GM19238 (cell line): Measurements from ENCODE around the gene EGFL7.

ENCODE experiments used
- DNase-seq: peaks from one replicate; pipeline ENCODE4 v3.0.0; 2011; ENCODE audit warnings: low spot score; ENCODE audit not compliant: insufficient read length

EGFL7 gene

DNA sequence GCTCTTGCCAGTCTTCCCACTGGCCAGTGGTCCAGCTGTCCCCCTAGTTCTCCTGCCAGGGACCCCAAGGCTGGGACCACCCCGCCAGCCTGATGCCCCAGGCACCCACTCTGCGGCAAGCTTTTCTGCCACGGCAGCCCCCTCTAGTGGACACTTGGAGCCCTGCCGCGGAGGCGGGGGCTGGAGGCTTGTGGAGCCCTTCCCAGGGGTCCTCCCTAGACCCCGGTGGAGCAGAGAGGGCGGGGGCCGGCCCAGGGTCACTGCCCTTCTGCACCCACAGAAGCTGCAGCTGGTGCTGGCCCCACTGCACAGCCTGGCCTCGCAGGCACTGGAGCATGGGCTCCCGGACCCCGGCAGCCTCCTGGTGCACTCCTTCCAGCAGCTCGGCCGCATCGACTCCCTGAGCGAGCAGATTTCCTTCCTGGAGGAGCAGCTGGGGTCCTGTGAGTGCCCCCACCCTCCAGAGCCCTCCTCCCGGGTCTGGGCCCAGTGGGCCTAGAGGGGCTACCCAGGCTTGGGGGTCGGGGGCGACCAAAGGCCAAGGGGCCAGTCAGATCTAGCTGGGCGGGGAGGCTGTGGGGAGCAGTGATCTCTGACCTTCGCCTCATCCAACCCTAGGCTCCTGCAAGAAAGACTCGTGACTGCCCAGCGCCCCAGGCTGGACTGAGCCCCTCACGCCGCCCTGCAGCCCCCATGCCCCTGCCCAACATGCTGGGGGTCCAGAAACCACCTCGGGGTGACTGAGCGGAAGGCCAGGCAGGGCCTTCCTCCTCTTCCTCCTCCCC lies 9.1 kb downstream of the EGFL7 start:
- DNase-seq: no peak

DNA sequence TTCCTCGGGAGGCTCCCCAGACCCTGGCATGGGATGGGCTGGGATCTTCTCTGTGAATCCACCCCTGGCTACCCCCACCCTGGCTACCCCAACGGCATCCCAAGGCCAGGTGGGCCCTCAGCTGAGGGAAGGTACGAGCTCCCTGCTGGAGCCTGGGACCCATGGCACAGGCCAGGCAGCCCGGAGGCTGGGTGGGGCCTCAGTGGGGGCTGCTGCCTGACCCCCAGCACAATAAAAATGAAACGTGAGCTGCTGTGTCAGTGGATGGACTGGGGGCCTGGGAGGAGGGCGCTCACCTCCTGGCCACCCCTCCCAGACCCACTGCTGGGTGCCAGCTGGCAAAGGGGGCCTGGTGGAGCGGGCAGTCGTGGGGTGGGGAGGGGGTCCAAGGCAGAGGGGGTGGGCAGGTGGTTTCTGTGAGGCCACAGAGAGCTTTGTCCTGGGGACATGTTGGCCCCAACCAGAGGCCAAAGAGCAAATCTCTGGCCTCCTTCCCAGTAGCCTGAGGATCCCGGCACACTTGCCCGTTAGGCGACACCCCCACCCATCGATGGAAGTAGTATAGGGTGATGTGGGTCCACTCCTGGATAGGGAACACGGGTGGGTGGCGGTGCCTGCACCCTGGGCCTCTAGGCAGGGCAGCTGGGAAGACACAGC lies 9.8 kb downstream of the EGFL7 start:
- DNase-seq: no peak

DNA sequence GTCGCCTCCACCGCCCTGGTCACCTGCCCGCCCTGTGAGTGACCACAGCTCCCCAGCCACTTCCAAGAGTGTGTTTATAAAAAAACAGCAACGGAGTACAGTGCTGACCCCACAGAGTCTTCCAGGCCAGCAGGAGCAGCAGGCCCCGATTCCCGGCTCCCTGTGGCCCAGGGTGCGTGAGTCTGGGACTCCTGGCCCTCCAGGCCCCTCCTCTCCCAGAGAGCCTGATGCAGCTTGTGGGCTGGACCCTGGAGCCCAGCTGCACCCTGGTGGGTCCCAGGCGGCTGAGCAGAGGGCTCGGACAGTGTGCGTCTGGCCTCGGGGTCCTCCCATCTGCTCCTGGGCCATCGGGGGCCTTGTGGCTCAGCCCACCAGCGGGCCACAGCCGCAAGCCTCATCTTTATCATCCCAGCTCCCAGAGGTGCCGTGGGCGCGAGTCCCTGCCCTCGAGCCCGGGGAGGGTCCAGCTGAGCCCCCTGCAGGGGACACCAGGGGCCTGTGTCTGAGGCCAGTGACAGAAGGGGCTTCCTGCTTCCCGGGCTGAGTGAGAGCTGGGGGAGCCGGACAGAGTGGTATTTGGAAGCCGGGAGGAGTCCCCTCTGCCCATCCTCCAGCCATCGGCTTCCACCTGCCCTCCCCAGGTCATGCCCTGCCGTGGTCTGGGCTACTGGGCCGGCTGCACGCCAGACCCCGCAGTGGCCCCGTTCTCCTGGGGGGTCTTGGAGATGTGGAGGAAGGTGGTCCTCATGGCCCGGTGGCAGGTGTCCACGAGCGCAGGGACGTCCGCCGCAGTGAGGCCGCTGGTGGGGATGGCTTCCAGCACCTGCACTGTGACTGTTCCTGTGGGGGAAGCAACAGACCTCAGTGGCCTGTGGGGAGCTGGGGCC lies 10.6 kb downstream of the EGFL7 start:
- no peak for DNase-seq

DNA sequence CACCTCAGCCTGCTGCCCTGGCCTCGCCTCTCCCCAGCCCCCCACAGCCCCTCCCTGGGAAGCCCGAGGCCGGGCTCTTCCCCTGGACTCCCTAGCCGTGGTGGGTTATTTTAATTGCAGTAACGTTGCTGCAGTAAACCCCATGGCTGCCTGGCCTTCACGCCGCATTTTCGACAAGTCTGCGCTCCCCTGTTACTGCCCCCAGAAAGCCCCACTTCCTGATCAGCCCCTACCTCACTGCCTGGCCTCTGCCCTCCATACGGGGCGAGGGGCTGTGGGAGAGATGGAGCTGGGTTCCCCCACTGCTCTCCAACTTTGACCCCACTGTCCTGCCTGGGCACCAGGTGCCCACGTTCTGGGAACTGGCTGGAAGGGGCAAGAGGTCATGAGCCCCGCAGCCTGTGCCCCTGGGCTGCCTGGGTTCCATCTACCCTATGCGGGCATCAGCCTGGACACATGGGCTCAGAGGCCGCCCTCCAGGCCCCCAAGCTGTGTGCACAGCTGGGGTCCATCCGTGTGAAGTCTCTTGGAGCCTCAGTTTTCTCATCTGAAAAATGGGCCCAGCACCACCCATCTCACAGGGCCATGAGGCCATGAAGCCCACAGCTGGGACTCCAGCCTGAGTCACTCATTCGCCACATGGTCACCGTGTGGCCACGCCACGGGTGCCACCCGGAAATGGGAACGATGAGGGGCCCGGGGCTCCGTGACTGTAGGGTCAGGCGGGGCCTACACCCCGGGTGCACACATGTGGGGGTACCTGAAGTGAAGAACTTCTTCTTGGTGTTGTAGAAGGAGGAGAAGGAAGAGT lies 11.5 kb downstream of the EGFL7 start:
- DNase-seq: no peak

DNA sequence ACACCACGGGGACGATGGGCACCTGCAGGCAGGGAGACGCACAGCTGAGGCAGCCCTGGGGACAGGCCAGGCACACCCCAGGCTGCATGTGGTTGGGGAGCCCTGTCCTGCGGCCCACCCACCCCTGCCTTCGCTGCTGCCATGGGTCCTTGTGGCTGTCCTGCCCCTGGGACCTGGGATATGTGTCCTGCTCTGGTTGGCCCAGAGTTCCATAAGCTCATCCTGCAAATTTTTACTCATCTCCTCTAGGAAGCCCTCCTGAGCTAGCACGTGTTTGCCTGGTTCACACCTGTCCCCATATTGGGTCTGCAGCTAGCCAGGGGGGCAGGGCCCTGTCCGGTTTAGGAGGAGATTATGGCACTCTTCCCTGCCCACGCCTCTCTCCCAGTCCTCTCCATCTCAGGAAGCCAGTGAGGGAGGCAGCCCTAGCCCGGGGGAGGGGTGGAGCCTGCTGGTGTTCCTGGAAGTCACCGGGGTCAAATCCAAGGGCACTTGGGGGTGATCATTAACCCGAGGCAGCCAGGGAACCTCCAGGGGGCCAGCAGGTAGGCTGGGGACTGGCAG lies 12.2 kb downstream of the EGFL7 start:
- DNase-seq: no peak

DNA sequence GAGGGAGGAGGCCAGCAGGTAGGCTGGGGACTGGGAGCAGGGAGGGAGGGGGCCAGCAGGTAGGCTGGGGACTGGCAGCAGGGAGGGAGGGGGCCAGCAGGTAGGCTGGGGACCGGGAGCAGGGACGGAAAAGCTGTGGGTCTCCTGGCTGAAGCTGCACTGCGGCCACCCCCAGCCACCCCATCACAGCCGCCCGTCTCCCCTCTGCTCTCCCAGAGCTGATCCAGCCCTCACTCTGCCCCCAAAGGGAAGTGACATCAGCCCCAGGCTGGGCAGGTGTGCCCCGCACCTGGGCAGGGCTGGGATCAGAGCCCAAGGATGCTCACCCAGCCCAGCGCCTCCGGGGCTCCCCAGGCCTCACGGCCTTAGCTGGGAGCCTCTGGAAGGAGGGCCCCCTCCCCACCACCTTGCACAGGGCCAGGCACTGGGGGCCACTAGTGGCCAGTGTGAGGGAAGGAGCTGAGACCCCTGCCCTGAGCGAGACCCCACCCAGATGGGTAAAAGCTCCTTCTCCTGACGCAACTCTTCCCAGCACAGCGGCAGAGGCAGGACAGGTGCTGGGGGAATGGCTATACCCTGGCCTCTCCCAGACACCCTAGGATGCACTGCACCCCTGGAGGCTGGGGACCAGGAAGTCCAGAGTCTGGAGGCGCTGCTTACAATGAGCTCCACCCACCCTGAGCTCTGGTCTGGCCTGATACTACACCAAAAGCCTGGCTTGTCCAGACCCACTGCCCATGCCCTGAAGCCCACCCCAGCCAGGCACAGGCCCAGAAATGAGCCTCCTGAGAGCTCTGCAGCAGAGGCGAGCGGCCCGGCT lies 13.0 kb downstream of the EGFL7 start:
- no peak for DNase-seq

DNA sequence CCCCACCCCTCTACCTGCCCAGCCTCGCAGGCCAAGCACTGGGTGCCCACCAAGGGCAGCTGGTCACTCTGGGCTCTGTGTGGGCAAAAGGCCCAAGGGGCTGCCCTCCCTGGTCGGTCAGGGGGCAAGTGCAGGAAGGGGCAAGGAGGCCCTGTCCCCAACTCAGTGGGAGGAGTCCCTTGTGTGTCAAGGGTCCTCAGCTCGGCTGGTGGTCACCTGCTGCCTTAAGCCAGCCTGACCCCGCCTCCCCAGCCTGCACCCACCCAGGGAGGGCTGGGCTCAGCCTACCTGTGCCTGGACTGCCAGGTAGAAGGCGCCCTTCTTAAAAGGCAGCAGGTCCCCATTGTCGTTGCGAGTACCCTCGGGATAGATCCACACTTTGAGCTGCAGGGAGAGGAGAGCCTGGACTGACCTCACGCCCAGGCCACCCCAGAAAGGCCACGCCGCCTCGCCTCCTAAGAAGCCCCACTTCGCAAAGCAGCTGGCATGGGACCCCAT lies 13.6 kb downstream of the EGFL7 start:
- no peak for DNase-seq

DNA sequence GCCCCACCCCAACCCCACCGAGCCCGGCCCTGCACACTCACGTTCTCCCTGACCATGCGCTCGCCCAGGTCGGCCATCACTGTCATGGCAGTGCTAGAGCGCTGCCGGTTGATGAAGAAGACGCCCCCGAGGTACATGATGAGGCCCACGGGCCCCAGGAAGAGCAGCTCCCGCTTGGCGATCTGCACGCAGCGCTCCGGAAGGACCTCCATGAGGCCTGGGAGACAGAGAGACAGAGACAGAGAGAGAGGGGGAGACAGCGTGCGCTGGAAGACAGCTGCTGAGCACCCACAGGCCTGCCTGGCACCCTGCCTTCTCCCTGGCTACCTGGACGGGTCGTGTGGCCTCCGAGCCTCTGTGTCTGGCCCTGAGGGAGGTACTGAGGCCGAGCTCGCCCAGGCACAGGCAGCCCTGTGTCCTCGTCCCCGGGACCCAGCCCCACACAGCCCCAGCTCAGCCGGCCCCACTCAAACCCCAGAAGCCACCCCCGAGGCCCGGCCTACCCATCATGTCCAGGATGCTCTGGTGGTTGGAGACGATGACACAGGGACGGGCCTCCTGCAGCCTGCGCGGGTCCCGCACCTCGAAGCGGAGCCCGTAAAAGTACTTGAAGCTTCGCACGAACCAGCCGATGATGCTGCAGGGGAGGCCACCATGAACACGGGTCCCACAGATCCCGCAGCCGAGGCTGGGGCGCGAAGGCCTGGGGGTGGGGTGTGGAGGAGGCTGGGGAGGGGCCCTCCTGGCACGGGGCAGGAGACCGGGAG lies 14.4 kb downstream of the EGFL7 start:
- no peak for DNase-seq

DNA sequence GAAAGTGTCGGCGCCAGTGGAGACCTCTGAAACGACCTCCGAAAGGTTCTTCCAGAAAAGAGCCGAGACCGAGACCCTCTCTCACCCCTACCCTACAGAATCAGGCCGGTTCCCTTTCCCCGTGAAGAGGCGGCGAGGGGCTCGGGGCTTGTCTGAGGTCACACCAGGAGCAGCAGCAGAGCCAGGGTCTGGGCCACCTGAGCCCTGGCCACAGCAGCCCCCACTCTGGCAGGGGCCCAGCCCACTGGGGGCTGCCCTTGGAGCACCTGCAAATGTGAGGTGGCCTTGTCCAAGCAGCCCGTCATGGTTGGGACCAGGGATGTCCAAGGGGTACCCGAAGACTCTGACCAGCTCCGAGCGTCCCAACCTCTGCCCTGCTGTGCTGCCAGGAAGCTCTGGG lies 15.3 kb downstream of the EGFL7 start:
- no peak for DNase-seq

DNA sequence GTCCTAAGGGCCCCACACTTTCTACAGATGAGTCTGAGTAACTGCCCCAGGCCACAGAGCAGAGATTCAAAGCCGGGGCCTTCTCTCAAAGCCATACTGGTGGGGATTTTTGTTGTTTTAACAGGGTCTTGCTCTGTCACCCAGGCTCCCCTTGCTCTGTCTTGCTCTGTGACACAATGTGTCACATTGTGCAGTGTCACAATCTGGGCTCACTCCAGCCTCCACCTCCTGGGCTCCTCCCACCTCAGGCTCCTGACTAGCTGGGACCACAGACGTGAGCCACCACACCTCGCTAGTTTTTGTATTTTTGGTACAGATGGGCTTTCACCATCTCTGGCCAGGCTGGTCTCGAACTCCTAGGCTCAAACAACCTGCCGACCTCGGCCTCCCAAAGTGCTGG lies 15.9 kb downstream of the EGFL7 start:
- no peak for DNase-seq

DNA sequence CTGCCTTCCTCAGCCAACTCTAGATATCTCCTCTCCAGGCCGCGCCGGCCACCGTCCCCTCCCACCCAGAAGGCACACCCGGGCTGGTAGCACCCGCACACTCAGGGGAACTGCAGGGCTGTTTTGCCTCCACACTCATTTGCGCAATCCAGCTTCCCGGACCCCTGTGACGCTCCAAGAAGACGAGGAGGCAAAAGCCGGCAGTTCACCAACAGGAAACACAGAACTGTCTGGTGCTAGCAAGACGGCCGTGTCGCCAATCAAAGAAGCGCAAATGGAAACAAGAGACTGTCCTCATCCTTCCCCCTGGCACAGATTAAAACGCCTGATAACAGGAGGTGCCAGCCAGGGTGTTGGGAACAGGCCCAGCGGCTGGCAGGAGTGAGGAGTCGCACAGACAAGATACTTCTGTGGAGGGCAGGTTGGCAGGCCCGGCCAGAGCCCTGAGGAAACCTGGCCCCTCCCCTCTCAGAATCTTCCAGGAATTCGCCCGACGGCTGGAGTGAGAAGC lies 16.8 kb downstream of the EGFL7 start:
- no peak for DNase-seq

DNA sequence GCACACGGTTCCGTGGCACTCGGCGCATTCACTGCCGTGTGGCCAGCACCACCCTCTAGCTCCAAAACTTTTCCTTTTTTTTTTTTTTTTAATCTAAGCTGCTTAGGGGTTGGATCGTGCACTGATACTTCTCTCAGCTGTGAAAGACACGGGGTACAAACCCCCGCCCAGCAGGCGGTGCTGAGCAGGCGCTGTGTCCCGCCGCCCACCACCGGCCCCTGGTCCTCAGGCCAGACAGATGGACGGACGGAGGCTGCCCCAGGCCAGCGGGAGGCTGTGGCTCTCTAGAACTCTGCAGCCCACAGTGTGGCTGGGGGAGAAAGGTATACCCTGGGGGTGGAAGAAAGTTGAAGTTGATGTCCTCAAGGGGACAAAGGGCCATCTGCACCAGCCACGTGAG lies 18.3 kb downstream of the EGFL7 start:
- DNase-seq: no peak

DNA sequence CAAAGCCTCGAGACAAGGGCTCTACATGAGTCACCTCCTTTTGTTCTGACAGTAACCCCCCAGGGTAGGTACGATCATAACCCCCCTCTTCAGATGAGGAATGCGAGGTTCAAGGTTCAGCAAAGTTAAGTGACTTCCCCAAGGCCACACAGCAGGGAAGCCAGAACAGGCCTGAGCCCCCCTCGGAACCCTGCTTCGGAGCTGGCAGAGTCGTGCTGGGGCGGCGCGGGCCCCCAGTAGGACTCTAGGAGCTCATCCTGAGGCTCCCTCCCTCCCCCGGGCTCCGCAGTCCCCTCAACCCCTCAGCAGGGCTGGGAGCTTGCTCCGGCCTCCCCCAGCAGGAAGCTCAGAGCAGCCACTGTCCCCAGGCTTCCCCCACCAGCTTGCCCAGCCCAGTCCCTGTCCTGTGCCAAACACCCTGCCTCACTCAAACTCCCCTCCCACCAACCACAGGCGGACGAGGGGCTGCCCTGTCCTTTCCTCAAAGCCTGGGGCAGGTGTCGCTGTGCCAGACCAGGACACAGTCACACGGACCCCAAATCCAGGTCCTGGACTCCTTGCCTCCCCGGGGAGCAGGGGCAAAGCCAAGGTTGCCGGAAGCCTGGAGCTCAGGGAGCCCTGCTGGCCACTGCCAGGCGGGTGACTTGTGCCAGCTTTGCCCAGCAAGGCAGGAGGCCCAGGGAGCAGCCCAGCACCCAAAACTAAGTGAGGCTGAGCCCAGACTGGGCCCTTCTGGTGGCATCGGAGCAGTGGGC lies 19.4 kb downstream of the EGFL7 start:
- DNase-seq: no peak

DNA sequence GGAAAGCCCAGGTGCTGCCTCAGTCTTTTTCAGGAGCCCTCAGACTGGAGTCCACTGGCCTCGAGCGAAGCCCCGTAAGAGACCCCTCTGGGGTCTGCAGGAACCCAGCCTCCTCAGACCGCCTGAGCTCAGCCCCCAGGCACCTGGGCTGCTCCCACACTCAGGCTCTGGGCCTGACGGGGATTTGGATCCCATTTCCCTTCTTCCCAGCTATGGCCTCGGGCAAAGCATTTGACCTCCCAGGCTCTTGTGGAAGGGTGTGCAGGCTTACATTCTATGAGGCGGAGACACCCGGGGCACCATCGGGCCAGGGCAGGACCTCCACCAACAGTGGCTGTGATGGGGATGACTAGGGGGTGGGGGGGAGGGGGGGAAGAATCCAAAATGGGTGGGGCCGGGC lies 20.0 kb downstream of the EGFL7 start:
- DNase-seq: no peak

DNA sequence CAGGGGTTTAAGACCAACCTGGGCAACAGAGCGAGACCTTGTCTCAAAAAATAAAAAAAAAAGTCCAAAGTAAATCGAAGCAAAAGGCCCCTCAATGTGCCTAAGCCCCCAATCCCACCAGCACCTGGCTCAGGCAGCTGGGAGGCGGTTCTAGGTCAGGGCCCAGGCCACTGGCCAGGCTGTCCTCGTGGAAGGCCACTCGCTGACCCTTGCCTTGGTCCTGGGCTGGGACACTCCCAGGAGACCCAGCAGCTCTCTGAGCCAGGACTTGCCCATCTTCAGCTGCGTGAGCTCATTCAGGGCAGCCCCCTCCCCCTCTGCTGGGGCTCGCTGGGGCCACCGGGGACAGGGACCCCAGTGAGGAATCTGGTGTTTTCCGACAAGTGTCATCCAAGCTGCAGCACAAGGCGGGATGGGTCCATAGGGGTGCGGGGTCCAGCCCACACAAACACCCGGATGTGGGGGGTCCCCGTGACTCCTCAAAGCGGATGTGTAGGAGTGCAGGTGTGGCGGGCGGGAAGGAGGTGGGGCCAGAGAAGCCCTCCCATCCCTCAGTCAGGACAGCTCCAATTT lies 20.5 kb downstream of the EGFL7 start:
- no peak for DNase-seq

DNA sequence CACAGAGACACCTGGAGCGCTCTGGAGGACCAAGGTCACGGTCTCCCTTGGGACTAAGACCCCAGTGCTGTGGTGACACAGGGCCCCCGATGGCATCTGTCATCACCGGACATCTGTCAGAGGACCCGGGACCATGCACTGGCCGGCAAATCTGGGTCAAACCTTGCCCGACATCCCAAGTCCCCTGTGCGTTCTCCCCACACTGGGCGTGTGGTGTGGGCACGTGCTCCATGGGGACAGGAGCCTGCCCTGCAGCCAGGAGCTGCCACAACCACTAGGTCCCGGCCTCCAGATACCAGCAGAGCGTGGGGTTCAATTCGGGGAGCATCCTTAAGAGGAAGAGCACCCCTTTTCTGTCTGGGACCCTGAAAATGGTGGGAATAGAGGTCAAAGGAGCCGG lies 21.0 kb downstream of the EGFL7 start:
- no peak for DNase-seq

DNA sequence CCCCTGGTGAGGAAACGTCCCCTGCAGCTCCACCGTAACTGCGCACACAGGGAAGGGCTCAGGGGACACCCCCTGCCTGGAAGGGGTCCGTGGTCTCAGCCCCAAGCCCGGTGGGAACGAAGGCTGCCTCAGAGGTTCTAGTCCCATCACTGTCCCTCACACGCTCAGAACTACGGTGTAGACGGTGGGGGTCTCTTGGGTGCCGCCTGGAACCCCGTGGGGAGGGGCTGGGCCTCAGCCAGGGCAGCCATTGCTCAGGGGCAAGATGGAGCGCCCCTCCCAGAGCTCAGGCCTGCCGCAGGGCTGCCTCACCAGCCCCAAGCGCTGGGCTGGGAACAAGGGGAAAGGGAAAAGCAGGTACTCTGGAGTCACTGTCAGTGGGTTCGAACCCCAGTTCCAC lies 21.6 kb downstream of the EGFL7 start:
- DNase-seq: no peak

DNA sequence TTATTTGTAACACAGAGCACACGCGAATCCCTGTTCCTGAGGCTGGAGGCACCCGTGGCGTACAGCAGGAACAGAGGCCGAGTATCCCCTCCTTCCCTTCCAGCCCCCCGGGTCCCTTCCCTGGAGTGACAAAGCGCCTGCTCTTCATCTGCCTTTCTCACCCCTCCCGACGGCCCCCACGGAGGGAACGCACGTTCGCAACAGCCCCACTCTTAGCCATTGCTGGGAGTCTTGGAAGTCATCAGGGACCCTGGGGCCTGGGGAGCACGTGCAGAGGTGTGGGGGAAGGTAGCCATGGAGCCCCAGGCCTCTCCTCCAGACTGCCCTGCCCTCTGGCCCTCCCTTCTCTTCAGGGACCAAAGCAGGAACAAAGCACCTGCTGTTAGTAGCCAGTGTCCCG lies 22.1 kb downstream of the EGFL7 start:
- no peak for DNase-seq
